GM19455 (cell line): ENCODE data around the gene TGFBR3L.
A peak's percentile ranks its signal among the peaks of the same experiment; 100 is the strongest.
"Not testable (repeated sequence)": the region's sequence is repeated elsewhere in the genome, so short reads cannot be mapped to it uniquely, and the experiment has no call there.

ENCODE experiments used
- ATAC-seq: cut with Tn5 transposase; IDR thresholded peaks from one replicate; pipeline ENCODE4 v1.9.1; 2021; ENCODE audit not compliant: unreplicated experiment

TGFBR3L gene

DNA sequence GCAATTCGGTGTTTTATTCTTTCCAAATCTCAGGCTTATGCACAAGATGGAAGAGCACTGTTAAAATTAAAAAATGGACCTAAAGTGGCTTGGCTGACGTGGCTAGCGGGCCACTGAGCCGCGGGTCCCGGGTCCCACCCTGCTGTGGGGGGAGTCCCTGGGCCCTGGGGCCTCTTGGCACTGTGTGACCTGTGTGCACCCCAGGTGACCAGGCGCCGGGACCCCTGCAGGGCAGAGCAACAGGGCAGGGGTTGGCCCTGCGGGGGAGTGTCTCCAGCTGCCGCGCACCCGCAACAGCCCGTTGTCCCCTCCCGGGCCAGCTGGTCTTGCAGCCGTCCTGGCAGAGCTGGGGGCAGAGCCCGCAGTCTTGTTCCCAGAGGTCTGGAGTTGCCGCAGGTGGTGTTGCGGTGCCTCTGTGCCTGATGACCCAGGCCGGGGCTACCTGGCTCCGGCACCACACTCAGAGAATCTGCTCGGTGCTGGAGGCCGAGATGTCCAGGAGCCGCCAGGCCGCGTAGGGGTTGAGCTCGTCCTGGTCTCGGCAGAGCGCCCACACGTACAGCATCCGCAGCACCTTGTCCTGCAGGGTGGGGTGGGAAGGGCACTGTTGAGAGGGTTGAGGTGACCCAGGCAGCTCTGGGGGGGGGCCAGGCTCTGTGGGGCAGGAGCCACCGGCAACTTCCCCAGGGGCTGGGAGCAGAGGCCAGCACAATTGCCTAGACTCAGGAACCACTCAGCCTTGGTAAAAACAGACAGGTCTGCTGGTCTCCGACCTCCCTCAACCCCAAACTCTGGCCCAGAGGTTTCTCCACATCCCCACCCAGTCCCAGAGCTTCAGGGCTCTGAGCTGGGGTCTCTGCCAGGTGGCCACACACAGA, 12.3 kb downstream of the TGFBR3L start:
- ATAC-seq = no peak

DNA sequence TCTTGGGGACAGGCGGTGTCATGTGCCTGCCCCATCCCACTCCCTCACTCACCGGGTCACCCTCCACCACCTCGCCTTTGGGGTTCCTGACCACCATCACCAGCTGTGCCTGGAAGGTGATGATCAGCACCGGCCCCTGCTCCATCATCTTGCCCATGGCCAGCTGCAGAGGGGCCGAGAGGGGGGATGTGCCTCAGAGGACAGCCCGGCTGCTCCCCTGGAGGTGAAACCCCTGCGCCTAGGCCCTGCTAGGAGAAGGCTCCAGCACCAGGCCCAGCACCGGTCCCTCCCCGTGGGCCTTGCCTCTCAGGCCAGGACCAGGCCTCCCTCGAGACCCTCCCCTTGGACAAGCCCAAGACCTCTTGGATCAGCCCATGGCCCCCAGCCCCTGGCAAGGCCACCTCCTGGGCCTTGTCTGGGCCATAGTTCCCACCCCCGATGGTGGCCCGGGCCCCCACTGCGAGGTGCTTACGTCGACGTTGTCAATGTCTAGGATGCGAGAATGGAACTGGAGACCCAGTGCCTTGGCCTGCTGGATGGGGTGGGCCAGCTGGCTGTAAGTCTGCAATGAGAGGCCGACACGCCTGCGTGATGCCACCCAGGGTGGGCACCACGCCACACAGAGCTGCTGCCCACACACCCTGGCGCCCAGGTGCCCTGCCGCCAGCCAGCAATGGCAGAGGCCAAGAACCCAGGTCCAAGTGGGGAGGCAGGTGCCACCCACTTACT, 13.1 kb downstream of the TGFBR3L start:
- ATAC-seq = no peak

DNA sequence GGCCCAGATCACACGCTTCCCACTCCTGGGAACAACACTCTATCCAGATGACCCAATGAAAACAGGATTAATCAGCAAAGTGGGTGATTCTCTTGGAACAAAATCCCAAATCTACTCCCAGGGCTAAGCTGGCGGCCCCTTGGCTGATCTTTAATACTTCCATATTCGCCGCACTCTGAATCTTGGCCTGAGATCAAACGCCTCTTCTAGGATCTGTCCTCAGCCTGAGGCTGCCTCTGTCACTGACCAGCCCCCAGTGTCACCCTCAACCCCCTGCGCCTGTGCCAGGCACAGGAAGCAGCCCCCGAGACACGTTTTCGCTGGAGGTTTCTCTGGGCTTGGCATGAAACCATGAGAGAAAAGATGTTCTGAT, 13.7 kb downstream of the TGFBR3L start:
- no peak for ATAC-seq

DNA sequence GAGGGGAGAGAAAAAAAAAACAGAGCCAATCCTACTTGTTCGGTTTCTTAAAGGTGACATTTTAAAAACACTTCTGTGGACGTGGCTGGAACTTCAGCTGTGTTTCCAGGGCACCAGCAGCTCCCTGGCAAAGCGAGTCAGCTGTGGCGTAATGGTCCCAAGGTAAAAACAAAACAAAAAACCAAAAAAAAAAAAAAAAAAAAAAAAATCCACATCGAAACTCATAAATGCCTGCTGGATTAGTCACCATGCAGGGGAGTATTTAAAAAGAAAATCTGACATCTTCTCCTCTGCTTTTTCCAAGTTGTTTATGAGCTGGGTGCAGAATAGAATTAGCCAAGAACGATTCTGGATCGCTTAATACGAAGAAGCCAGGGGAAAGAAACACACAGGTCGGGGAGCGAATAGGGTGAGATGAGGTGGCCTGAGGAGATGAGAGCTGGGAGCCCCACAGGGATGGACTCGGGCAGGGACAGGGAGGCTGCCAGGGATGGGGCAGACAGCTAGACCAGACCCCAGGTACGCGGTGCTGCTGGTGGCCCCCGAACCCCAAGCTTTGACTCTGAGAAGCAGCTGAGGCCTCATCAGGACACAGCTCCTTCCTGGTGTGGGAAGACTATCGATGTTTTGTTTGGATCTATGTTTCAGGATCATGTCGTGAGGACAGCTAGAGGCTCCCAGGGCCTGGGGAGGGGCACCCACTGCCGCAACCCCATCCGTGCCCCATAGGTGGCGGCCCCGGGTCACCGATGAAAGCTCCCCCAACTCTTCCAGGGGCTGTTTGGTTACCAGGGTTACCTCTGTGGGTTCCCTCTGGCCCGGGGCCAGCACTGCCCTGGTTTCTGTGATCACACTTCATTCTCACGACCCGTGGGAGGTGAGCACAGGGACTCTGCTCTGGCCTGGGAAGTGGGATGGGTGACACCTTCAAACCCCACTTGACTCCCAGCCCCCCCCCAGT, 14.4 kb downstream of the TGFBR3L start:
- no peak for ATAC-seq

DNA sequence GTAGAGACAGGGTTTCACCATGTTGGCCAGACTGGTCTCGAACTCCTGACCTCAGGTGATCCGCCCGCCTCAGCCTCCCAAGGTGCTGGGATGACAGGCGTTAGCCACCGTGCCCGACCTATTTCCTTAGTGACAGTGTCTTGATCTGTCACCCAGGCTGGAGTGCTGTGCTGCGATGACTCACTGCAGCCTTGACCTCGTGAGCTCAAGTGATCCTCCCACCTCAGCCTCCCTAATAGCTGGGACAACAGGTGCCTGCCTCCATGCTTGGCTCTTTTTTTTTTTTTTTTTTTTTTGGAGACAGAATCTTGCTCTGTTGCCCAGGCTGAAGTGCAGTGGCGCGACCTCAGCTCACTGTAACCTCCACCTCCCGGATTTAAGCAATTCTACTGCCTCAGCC, 15.4 kb downstream of the TGFBR3L start:
- not testable (repeated sequence) for ATAC-seq

DNA sequence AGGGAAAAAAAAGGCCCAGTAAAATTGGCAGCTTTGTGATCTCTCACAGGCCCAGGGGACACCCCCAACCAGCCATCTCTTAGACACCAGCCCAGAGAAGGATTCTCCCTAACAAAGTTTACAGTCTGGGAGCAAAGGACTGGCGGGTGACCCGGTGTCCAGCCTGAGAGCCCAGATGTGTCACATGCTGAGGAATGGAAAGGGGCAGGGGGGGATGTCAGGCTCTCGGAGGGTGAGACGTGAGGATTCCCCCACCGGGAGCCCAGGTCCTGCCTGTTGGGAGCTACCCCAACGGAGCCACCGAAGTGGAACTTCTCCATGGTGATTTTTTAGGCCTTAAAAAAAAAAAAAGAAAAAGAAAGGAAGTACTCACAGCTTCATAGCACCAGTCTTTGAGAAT, 16.1 kb downstream of the TGFBR3L start:
- no peak for ATAC-seq

DNA sequence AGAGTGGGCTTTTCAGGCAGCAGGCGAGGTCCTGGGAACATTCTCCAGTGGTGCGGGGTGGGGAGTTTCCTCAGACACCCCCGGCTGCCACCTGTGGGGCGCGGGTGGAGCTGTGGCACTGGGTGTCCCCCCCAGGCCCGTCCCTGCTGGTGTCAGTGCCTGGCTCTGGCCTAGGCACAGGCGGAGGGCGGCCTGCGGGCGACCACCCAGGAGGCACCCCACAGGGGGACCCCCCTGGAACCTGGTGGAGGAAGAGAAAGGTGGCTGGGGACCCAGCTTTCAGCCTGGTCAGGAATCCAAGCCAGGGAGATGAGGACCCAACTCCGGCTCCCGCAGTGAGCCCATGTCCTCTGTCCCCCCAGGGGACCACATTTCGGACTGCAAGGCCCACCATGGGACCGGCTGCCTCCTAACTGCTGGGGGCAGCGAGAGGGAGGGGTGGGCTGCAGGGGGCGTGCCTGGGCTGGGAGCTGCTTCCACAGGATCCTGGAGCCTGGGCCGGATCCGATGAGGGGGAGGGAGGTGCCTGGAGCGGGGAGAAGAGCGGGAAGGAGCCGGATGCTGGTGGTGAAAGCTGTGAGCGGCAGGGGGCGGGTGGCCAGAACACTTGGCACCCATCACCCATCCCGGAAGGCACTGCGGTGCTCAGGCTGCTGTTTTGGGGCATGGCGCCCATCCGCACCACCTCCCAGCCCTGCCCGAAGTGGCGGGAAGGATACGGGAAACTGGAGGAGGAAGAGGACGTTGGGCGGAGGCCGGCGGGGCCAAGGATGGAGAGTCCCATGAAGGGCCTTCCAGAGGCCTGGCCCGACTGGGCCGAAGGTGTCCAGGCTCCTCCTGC, 16.8 kb downstream of the TGFBR3L start:
- ATAC-seq = no peak

DNA sequence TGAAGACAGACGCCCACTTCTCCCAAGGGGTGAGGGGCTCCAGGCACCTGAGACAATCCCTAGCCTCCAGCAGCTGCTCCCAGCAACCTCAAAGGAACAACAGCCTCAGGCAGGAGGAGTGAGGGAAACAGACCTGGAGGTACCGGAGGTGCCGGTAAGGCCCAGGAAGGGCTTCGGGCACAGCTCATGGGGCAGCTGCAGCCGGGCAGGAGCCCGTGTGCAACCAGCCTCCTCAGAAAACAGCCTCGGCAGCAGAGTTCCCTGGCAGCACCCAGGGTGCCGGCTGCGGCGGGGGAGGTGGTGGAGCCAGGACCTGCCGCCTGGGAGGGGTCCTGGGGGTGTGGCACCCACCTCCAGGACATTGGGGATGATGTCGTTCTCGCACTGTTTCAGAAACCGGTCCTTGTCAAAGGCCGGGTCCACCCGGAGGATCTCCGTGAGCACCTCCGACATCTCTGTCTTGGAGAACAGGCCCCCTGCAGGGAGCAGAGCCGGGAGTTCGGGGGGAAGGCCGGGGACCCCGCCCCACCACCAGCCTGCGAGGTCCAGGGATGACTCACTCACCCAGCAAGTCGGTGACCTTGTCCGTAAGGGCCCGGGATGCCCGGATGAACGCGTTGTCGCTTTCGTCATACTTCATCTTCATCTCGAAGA, 17.8 kb downstream of the TGFBR3L start:
- ATAC-seq = no peak

DNA sequence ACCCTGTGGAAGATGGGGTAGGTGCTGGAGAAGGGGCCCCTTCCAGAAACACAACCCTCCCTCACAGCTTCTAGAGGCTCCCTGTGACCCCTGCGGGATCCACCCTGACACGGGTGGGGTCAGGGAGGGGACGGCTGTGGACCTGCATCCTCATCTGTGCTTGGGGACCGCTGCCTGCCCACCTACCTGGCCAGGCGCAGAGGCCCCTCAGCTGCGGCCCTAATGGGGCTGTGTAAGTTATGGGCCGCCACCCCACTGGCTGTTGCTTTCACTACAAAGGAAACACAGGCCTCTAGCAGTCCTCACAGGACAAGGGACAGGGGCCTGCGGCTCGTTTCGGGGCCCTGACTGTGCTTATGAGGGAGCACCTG, 18.3 kb downstream of the TGFBR3L start:
- ATAC-seq = no peak

DNA sequence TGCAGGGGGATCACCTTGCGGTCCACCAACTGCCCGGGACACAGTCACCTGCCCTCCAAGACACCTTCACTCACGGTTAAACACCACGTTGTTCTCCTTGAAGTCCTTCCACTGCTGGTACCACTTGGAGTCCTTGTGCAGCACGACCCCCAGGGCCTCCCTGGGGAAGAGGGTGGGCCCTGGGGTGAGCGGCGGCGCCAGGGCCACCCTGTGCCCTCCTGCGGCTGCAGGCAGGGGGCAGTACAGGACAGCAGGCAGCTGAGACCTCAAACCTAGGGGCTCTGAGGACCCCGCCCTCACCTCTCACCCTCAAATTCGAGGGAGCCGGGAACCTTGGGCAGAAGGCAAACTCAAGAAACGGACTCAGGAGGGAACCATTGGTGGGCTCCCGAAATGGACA, 18.8 kb downstream of the TGFBR3L start:
- no peak for ATAC-seq

DNA sequence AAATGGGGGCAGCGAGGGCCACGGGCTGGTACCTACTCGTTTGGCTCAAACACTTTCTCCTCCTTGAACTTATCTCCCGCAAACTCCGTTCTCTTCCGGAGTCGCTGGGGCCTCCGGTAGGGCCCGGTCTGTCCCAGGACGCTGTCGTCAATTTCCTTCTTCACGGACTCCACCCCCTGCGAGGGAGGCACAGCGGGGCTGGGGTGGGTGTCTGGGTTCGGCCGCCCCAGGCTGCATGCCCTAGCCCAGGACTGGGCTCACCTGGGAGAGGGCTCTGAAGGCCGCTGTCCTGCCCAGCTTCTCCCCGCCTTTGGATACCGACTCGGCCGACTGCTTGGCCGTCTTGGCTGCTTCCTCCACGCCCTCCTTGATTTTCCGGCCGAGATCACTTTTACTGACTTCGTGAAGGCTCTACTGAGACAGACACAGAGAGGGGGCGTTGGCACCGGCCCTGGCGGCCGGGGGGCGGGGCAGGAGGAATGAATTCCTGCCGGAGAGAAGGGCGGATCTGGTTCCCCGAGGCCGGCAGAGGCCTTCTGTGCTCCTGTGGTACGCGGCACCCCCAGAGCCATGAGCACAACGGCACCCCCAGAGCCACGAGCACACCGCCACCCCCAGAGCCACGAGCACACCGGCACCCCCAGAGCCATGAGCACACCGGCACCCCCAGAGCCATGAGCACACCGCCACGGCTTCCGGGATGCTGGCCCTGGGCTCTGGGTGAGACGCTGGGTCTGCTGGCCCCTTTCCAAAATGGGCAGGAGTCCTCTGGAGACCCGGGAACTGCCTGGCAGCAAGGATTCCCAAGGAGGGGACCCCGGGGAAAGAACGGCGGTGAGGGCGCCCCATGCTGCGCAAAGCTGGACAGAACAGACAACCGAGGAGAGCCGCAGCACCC, 19.4 kb downstream of the TGFBR3L start:
- no peak for ATAC-seq

DNA sequence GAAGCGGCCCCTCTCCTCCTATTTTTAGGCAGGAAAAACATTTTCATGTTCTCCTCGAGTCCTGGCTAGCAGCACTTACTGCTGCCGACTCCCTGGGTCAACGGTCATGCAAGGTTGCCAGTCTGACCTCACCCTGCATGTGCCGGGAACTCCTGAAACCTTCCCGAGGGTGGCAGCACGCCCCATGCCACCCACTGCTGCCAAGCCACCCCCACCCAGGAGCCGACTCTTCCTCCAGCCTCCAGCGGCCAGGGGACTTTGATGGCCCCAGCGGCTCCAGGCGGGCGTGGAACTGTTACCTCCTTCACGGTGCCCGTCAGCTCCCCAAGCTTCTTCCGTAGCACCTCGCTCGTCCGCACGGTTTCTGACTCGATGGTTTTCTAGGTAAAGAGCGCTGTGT, 20.1 kb downstream of the TGFBR3L start:
- ATAC-seq = no peak

DNA sequence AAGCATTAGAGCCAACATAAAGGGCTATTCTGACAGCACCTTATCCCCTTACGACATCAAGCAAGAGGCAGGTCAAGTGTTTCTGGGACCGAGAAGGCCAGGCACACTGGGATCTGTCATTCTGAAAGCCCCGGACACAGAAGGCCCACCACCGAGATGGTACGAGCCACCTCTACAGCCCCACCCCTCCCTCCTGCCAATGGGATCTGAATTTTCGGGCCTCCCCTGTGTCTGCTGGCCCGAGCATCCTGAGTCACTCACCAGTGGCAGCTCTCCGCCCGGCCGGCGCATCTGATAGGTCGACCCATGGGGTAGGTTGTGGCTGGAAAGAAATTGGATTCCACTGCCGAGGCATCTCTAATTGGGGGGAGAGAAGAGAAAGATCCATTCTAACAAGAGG, 26.2 kb downstream of the TGFBR3L start:
- no peak for ATAC-seq

DNA sequence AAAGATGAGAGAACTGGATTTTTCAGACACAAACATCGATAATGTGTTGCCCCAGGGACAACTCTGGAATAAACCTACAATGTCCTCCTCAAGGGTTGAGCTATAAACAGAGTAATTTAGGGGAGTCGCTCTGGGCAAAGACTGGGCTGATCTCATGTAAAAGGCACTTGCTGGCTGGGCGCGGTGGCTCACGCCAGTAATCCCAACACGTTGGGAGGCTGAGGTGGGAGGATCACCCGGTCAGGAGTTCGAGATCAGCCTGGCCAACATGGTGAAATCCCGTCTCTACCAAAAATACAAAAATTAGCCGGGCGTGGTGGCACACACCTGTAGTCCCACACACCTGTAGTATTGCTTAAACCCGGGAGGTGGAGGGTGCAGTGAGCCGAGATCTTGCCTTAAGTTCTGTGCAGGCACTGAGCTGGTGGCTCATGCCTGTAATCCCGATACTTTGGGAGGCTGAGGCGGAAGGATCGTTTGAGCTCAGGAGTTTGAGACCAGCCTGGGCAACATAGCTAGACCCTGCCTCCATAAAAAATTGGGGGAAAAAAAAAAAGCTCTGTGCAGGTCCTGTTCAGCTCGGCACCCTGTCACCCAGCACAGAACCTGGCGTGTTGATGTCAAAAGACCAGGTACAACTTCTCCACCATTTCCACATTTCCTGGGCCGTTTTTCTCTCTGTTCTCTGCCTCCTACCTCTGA, 27.4 kb downstream of the TGFBR3L start:
- no peak for ATAC-seq

DNA sequence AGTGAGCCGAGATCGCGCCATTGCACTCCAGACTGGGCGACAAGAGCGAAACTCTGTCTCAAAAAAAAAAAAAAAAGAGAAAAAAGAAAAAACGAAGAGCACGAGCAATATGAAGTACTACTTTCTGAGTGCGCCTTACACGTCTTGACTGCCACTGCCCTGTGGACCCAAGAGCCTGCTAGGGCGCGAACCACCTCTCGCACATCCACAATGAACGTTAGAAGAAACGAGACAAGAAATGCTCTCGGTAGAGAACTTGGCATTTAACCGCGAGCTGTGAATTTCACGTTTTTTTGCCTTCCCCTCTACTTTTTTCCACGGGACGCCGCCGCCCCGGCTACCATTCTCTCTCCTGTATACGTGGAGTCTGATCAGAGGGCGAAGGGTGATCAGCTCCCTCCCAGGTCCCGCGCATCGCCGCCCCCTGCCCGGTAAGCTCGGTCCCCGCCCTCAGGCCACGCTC, 28.4 kb downstream of the TGFBR3L start:
- peak; percentile 17 for ATAC-seq

DNA sequence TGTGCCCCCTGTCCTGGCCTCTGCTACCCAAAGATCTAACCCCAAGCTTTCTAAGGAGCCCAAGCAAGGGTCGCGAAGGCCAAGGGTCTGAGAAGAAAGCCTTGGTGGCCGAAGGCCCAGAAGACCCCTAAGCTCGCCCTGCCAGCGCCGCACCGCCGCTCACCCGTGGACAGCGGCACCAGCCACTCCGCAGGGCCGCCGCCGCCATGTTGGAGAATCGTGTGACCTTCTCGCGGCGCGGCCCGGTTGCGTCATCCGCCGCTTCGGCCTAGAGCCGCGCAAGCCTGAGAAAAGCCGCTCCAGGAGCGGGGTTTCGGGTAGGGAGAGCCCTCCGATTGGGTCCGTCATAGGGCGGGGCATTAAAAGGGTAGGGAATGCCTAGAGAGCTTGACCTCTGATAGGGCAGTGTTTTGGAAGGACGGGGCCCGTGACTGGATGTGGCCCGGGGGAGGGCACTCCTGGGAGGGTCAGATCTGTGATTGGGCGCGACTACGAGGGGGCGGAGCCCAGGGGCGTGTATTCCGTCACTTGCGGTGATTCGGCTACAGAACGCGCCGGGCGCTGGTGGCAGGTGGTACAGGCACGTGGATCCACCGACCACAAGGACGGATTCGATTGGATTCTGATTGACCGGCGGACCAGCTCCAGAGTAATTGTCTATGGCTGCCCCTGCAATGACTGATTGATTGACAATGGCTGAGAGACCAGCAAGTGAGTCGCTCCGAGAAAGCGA, 29.0 kb downstream of the TGFBR3L start, which contains the start of gene TIMM44:
TIMM44 (minus strand) TSS at position 223 of the 733 bp plus-strand sequence; CDS start at position 208, 15 bp downstream.
- ATAC-seq = peak; percentile 92

DNA sequence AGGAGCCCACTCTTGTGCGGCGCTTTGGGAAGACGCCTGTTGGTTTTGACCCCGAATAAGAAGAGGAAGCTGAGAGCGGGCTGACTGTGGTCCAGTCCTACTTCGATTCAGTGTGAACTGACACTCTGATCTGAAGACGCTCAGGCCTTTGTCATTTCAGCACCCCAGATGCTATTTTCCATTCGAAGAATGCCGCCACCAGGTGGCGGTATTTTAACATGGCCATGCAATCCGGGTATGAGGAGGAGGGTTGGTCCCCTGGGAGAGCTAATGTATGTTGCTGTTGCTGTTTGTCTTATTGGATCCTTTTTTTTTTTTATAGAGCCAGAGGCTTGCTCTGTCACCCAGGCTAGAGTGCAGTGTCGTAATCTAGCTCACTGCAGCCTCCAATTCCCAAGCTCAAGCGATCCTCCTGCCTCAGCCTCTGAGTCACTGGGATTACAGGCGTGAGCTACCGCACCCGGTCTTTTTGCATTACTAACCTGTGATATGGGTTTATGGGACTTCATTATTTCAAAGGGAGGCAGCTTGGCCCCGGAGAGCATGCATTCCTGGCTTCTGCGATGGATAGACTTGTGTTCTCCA, 29.6 kb downstream of the TGFBR3L start:
- peak; percentile 32 for ATAC-seq
